Measurements from ENCODE around the gene AZIN2. TPM values are rescaled to one million over a fixed set of nuclear protein-coding genes. Genes with fewer than 3 reads are reported as not detected.

Gene AZIN2
- total RNA-seq, 4 donors from 2014 or later: 2.1 to 3.7 (median 3.2) TPM

DNA sequence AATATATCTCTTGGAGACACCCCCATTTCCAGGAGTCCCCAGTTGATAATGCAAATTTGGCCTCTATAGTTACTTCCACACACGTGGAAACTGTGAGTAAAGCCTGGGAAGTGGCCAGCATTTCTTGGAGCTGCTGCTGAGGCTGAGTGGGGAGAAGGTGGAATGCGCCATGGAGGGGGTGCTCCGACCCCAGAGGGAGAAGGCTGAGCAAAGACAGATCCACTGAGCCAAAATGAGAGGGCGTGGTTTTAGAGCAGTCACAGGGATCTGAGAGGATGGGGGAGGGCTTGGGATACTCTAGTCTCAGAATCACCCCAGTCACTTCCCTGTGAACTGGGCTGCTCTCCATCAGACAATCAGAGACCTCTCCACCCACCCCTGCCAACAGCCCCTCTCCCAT, 62.2 kb downstream of the AZIN2 start:
- no peaks in the 10 kb centered on the region for H3K9me3 ChIP-seq
- WGBS: 37% methylated on average over 4 of the region's 4 CpGs
- no peak for DNase-seq (ENCODE audit: low spot score in 2 of 2)
- no peak overlapping the region for H3K4me3 ChIP-seq
- peaks cover 24% of the 10 kb centered on the region for H3K36me3 ChIP-seq
- no peaks in the 10 kb centered on the region for H3K27me3 ChIP-seq
- H3K27ac ChIP-seq: no peak overlapping the region
- H3K4me1 ChIP-seq: peaks cover 13% of the 10 kb centered on the region
- TF ChIP-seq EP300 (IDR thresholded peaks at IDR 0.05) (no peak), POLR2A (IDR thresholded peaks at IDR 0.05) (no peak), POLR2AphosphoS5 (IDR thresholded peaks at IDR 0.05) (no peak)
- TF ChIP-seq, protein P1, sequence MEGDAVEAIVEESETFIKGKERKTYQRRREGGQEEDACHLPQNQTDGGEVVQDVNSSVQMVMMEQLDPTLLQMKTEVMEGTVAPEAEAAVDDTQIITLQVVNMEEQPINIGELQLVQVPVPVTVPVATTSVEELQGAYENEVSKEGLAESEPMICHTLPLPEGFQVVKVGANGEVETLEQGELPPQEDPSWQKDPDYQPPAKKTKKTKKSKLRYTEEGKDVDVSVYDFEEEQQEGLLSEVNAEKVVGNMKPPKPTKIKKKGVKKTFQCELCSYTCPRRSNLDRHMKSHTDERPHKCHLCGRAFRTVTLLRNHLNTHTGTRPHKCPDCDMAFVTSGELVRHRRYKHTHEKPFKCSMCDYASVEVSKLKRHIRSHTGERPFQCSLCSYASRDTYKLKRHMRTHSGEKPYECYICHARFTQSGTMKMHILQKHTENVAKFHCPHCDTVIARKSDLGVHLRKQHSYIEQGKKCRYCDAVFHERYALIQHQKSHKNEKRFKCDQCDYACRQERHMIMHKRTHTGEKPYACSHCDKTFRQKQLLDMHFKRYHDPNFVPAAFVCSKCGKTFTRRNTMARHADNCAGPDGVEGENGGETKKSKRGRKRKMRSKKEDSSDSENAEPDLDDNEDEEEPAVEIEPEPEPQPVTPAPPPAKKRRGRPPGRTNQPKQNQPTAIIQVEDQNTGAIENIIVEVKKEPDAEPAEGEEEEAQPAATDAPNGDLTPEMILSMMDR (IDR thresholded peaks at IDR 0.05): no peak

DNA sequence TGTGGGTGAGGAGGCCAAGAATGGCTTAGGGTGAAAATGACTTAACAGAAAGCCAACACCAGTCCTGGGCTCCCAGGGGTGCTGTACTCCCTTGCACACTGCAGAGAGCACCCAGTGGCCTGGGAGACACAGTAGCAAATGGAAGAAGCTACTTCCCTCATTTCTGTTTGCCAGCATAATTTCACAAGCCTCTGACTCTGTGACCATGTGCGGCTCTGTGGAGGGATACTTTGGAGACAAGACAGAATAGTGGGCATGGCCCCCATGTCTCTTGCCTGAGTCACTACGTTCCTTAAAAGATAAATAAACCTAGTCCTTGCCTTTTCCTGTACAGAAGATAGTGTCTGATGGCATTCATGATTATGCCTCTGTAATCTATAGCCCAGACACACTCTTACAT, 62.7 kb downstream of the AZIN2 start:
- Histone ChIP-seq H3K9me3 (no peaks in the 10 kb centered on the region), H3K27ac (no peak overlapping the region), H3K4me1 (peaks cover 13% of the 10 kb centered on the region), H3K27me3 (no peaks in the 10 kb centered on the region), H3K36me3 (peaks cover 24% of the 10 kb centered on the region), H3K4me3 (no peak overlapping the region)
- no peak for DNase-seq (ENCODE audit: low spot score in 2 of 2)
- TF ChIP-seq POLR2AphosphoS5 (IDR thresholded peaks at IDR 0.05) (no peak), POLR2A (IDR thresholded peaks at IDR 0.05) (no peak), EP300 (IDR thresholded peaks at IDR 0.05) (no peak)
- TF ChIP-seq, protein P1 (IDR thresholded peaks at IDR 0.05): no peak
- 89% methylated on average over 2 of the region's 2 CpGs for WGBS

DNA sequence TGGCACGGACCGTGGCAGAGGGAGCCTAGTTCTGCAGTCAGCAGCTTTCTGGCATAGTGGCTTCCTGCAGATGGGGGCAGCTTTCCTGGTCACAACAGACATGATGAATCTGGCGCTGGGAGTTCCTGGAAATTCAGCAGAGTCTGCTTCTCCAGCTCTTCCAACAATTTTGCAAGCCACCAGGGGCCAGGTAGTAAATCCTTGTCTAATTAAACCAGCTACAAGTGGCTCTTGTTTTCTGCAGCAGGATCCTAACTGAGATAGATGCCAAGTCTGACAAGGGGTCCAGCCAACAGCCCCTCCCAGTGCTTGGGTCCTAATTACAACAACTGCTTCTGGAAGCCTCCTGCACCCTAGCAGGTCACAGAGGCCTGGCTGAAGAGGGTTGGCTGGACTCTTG, 65.0 kb downstream of the AZIN2 start:
- DNase-seq (ENCODE audit: low spot score in 2 of 2): no peak
- Histone ChIP-seq H3K36me3 (peaks cover 24% of the 10 kb centered on the region), H3K9me3 (no peaks in the 10 kb centered on the region), H3K27me3 (no peaks in the 10 kb centered on the region), H3K27ac (no peak overlapping the region), H3K4me1 (peaks cover 16% of the 10 kb centered on the region), H3K4me3 (no peak overlapping the region)
- TF ChIP-seq, protein P1 (IDR thresholded peaks at IDR 0.05): no peak
- TF ChIP-seq EP300 (IDR thresholded peaks at IDR 0.05) (no peak), POLR2A (IDR thresholded peaks at IDR 0.05) (no peak), POLR2AphosphoS5 (IDR thresholded peaks at IDR 0.05) (no peak)
- 100% methylated on average over 1 of the region's 3 CpGs for WGBS

DNA sequence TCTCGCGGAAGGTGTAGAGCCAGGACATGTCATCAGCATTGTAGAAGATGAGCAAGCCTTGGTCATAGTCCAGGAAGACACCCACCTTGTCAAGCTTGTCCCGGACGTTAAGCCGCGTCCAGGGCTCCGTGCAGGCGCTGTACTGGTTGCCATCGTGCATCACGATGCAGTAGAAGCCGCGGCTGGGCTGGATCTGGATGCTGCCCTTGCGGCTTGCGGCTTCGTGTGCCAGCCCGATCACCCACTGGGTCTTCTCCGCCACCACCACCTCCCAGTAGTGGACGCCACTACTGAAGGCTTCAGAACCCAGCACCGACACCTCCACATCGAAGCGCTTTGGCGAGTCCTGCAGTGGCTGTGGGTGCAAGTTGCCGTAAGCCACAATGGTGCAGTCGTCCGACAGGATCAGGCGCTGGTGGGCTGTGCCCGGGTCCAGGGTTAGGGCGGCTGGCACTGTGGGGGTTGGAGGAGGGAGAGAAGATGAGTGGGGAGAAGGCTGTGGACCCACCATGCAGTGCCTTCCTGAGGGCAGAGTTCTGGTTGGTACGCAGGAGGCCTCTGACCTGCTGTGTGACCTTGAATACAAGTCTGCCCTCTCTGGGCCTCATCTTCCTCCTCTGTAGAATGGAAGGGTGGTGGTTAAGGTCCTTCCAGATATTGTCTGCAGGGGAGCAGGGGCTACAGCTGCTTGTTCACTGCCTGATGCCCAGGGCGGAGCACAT, 66.5 kb downstream of the AZIN2 start:
- H3K4me1 ChIP-seq: peaks cover 29% of the 10 kb centered on the region
- no peak for DNase-seq (ENCODE audit: low spot score in 2 of 2)

DNA sequence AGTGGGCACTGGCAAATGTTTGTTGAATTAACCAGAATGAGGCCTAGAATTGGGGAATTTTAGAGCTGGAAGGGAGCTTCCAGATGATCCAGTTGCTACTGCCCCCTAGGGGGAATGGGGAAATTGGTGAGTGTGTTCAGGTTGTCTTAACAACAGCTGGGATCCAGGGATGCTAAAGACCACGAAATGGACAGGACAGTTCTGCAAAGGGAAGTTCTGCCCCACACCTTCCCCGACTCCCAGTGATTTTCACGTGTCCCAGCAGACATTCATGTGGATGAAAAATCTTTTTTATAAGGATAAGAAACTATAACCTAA, 67.0 kb downstream of the AZIN2 start:
- Histone ChIP-seq H3K4me1 (peaks cover 32% of the 10 kb centered on the region), H3K4me3 (no peak overlapping the region), H3K9me3 (no peaks in the 10 kb centered on the region), H3K27ac (no peak overlapping the region), H3K27me3 (no peaks in the 10 kb centered on the region), H3K36me3 (peaks cover 24% of the 10 kb centered on the region)
- TF ChIP-seq POLR2A (IDR thresholded peaks at IDR 0.05) (no peak), EP300 (IDR thresholded peaks at IDR 0.05) (no peak), POLR2AphosphoS5 (IDR thresholded peaks at IDR 0.05) (no peak)
- TF ChIP-seq, protein P1 (IDR thresholded peaks at IDR 0.05): no peak
- WGBS: 76% methylated on average over 3 of the region's 3 CpGs
- no peak for DNase-seq (ENCODE audit: low spot score in 2 of 2)

More for the DNA sequence above, 66.5 kb downstream of the AZIN2 start:
- Histone ChIP-seq H3K27me3 (no peaks in the 10 kb centered on the region), H3K27ac (no peak overlapping the region), H3K9me3 (no peaks in the 10 kb centered on the region), H3K4me3 (no peak overlapping the region), H3K36me3 (peaks cover 24% of the 10 kb centered on the region)
- 95% methylated on average over 15 of the region's 30 CpGs for WGBS
- TF ChIP-seq, protein P1 (IDR thresholded peaks at IDR 0.05): no peak
- TF ChIP-seq EP300 (IDR thresholded peaks at IDR 0.05): no peak
- TF ChIP-seq POLR2AphosphoS5 (IDR thresholded peaks at IDR 0.05): no peak
- no peak for TF ChIP-seq POLR2A (IDR thresholded peaks at IDR 0.05)
